Lung microvascular endothelial cell (primary cell): ENCODE results near the gene RARRES2. TPM values are rescaled to one million over a fixed set of nuclear protein-coding genes. Genes with fewer than 3 reads are reported as not detected.

Experiments
- DNase-seq, 2 donors: peaks; one replicate each; pipeline versions ENCODE4 v3.0.0 to v3.0.0-alpha.2; 2010; ENCODE audit warnings: low read depth in 2 of 2
- total RNA-seq: library from RNA; depleted of rRNA; stranded (reverse); fragments of >200 nt; gene quantifications from 2 replicates; pipeline ENCODE4 v1.2.1, GENCODE V29; 2014

RARRES2 gene
- total RNA-seq, 1 donor from 2014 or later = 2.8 TPM

- DNase-seq = no peak
Measured at GRCh38 chr7:150337659-150338081, 3.8 kb downstream of the RARRES2 start.

GRCh38 chr7:150337179-150337578, 4.2 kb downstream of the RARRES2 start:
- no peak for DNase-seq

GRCh38 chr7:150336746-150337145, 4.7 kb downstream of the RARRES2 start:
- no peak for DNase-seq

- DNase-seq = no peak
Measured at GRCh38 chr7:150335774-150336112, 5.7 kb downstream of the RARRES2 start.

GRCh38 chr7:150335108-150335773, 6.2 kb downstream of the RARRES2 start:
- DNase-seq = no peak

GRCh38 chr7:150334108-150334507, 7.3 kb downstream of the RARRES2 start:
- no peak for DNase-seq

- no peak for DNase-seq
Measured at GRCh38 chr7:150333659-150334058, 7.8 kb downstream of the RARRES2 start.

- no peak for DNase-seq
Measured at GRCh38 chr7:150332852-150333635, 8.4 kb downstream of the RARRES2 start.

GRCh38 chr7:150330211-150330885, 11.1 kb downstream of the RARRES2 start:
- no peak for DNase-seq

GRCh38 chr7:150329331-150330120, 11.9 kb downstream of the RARRES2 start:
- no peak for DNase-seq

GRCh38 chr7:150327308-150327707, 14.1 kb downstream of the RARRES2 start:
- DNase-seq = no peak

- no peak for DNase-seq
Measured at GRCh38 chr7:150326657-150327268, 14.7 kb downstream of the RARRES2 start.

GRCh38 chr7:150325901-150326300, 15.5 kb downstream of the RARRES2 start:
- DNase-seq = no peak

GRCh38 chr7:150325110-150325611, 16.3 kb downstream of the RARRES2 start:
- DNase-seq = no peak

- DNase-seq = peak; percentile 9 to 10
Measured at GRCh38 chr7:150324373-150324961, 17.0 kb downstream of the RARRES2 start.

- DNase-seq = peak in 1 of 2 donors; percentile 10
Measured at GRCh38 chr7:150323682-150324372, 17.6 kb downstream of the RARRES2 start.

GRCh38 chr7:150322833-150323681, 18.4 kb downstream of the RARRES2 start, which contains the start of the genes ACTR3C and LRRC61:
Gene ACTR3C (minus strand): TSS chr7:150323545. CDS start chr7:150295296, 28,249 bp downstream.
Gene LRRC61 (plus strand): TSS chr7:150323355. CDS start chr7:150336862, 13,507 bp downstream.
- peak in 1 of 2 donors; percentile 33 for DNase-seq

GRCh38 chr7:150322114-150322832, 19.2 kb downstream of the RARRES2 start:
- no peak for DNase-seq
